HCT116 (cell line): Measurements from ENCODE around the gene KPNB1. TPM values are rescaled to one million over a fixed set of nuclear protein-coding genes. Genes with fewer than 3 reads are reported as not detected.

ENCODE experiments used
- ATAC-seq: fragments of 200-7000 bp; cut with Tn5 transposase; 2 replicates; pipeline ENCODE4 v1.9.1; 2020; ENCODE audit warnings: mild to moderate bottlenecking, moderate library complexity
- BruUV-seq: library from RNA; stranded (reverse); fragments of 400-500 nt; replicated peaks from 2 replicates; lab custom pipeline; 2021; lab: Mats Ljungman, UMichigan
- CTCF ChIA-PET: fragments of 300-600 bp; sonication (Branson Sonifier 250); formaldehyde crosslinking; loops from one replicate; lab custom pipeline; 2021; ENCODE audit warnings: antibody characterized with exemption; lab: Charles Lee
- POLR2A ChIA-PET: fragments of 300-600, 350-600 bp; sonication (Branson Sonifier 250); formaldehyde crosslinking; loops from one replicate; lab custom pipeline; 2021; ENCODE audit warnings: antibody characterized with exemption; lab: Charles Lee
- RAD21 ChIA-PET, 2 experiments: fragments of 300-600 bp; sonication (Branson Sonifier 250); formaldehyde crosslinking; loops; one replicate each; lab custom pipeline; 2023; ENCODE audit warnings: low total read pairs in 2 of 2; ENCODE audit not compliant: uncharacterized antibody in 2 of 2, unreplicated experiment in 2 of 2, low non-redundant PET in 1 of 2; lab: Charles Lee
- DNase-seq: peaks from one replicate; pipeline ENCODE4 v3.0.0-alpha.2; 2010; ENCODE audit warnings: low read depth, low spot score
- H2AFZ ChIP-seq: fragments of 200-600 bp; shearing (Covaris generic), sonication (generic); 2 replicates; pipeline ENCODE4 v1.6.1; 2017; ENCODE audit warnings: low read depth, mixed run types, mixed read lengths, antibody characterized with exemption, low read length; ENCODE audit not compliant: poor library complexity, severe bottlenecking
- H3K27ac ChIP-seq: 2 replicates; pipeline ENCODE4 v1.5.1; 2012; ENCODE audit warnings: low read depth, low read length
- H3K27me3 ChIP-seq: fragments of 200-600 bp; sonication (generic); 2 replicates; pipeline ENCODE4 v1.6.1; 2016; ENCODE audit warnings: mixed run types, low read length, mixed read lengths; ENCODE audit not compliant: insufficient read depth
- H3K36me3 ChIP-seq, 2 experiments: fragments of 200-500 bp in 1 of 2; fragments of 200-600 bp in 1 of 2; sonication (Bioruptor generic) in 1 of 2; sonication (generic) in 1 of 2; 2 replicates each; pipeline versions ENCODE4 v1.5.1 to v1.6.1; 2014 to 2016; ENCODE audit warnings: low read length in 2 of 2, inconsistent platforms in 1 of 2, mixed read lengths in 1 of 2, mixed run types in 1 of 2; ENCODE audit not compliant: insufficient read depth in 2 of 2, control insufficient read depth in 1 of 2
- H3K4me1 ChIP-seq, 2 experiments: fragments of 200-600 bp in 1 of 2; sonication (generic) in 1 of 2; 2 replicates each; pipeline versions ENCODE4 v1.5.1 to v1.6.1; 2012 to 2017; ENCODE audit warnings: low read length in 2 of 2, inconsistent platforms in 1 of 2, mild to moderate bottlenecking in 1 of 2, mixed read lengths in 1 of 2, mixed run types in 1 of 2, moderate library complexity in 1 of 2; ENCODE audit not compliant: insufficient read depth in 2 of 2, control insufficient read depth in 1 of 2
- H3K4me2 ChIP-seq: fragments of 200-600 bp; sonication (generic); 2 replicates; pipeline ENCODE4 v1.6.1; 2017; ENCODE audit warnings: mixed run types, low read length, mixed read lengths
- H3K4me3 ChIP-seq, 2 experiments: fragments of 200-600 bp in 1 of 2; sonication (generic) in 1 of 2; replicated peaks in 1 of 2; 2 replicates each; pipeline ENCODE4 v1.5.1; 2011 to 2016; ENCODE audit warnings: low read length in 2 of 2, control low read depth in 1 of 2, low read depth in 1 of 2, mild to moderate bottlenecking in 1 of 2, mixed read lengths in 1 of 2, mixed run types in 1 of 2
- H3K79me2 ChIP-seq: fragments of 200-600 bp; sonication (generic); 2 replicates; pipeline ENCODE4 v1.6.1; 2017; ENCODE audit warnings: mild to moderate bottlenecking, mixed run types, low read length, moderate library complexity, mixed read lengths; ENCODE audit not compliant: insufficient read depth
- H3K9ac ChIP-seq: fragments of 200-600 bp; sonication (generic); 2 replicates; pipeline ENCODE4 v1.6.1; 2016; ENCODE audit warnings: low read length, mixed read lengths
- H3K9me2 ChIP-seq: fragments of 200-600 bp; sonication (generic), shearing (Covaris generic); 2 replicates; pipeline ENCODE4 v1.6.1; 2017; ENCODE audit warnings: mixed run types, mild to moderate bottlenecking, moderate library complexity; ENCODE audit not compliant: insufficient read depth
- H3K9me3 ChIP-seq, 2 experiments: fragments of 200-500 bp in 1 of 2; fragments of 200-600 bp in 1 of 2; sonication (Bioruptor generic) in 1 of 2; sonication (generic) in 1 of 2; 2 replicates each; pipeline ENCODE4 v1.6.1; 2014 to 2017; ENCODE audit warnings: low read length in 2 of 2, mixed read lengths in 2 of 2, inconsistent platforms in 1 of 2, low read depth in 1 of 2, mild to moderate bottlenecking in 1 of 2, mixed run types in 1 of 2, moderate library complexity in 1 of 2; ENCODE audit not compliant: control insufficient read depth in 1 of 2, insufficient read depth in 1 of 2
- H4K20me1 ChIP-seq: fragments of 200-600 bp; sonication (generic), shearing (Covaris generic); 2 replicates; pipeline ENCODE4 v1.6.1; 2017; ENCODE audit warnings: mixed run types, mild to moderate bottlenecking, moderate library complexity; ENCODE audit not compliant: insufficient read depth
- CBX3 ChIP-seq: IDR thresholded peaks from 2 replicates; pipeline ENCODE4 v1.6.1; 2012; ENCODE audit warnings: low read depth
- CEBPB ChIP-seq: IDR thresholded peaks from 2 replicates; pipeline ENCODE4 v1.6.1; 2012; ENCODE audit warnings: low read depth
- EZH2phosphoT487 ChIP-seq: fragments of 200-600 bp; IDR thresholded peaks from 2 replicates; pipeline ENCODE4 v1.6.1; 2018; ENCODE audit warnings: antibody characterized with exemption, borderline replicate concordance
- FOSL1 ChIP-seq: IDR thresholded peaks from 2 replicates; pipeline ENCODE4 v1.6.1; 2012; ENCODE audit warnings: low read depth
- JUND ChIP-seq: IDR thresholded peaks from 2 replicates; pipeline ENCODE4 v1.6.1; 2012
- POLR2A ChIP-seq: IDR thresholded peaks from 2 replicates; pipeline ENCODE4 v1.7.0; 2011; ENCODE audit warnings: borderline replicate concordance; ENCODE audit not compliant: insufficient read depth, insufficient read length; ENCODE audit errors: extremely low read depth
- POLR2AphosphoS5 ChIP-seq: IDR thresholded peaks from 2 replicates; pipeline ENCODE4 v1.6.1; 2011; ENCODE audit warnings: mild to moderate bottlenecking, low read depth, low read length, moderate library complexity
- RAD21 ChIP-seq: IDR thresholded peaks from 2 replicates; pipeline ENCODE4 v1.6.1; 2012; ENCODE audit warnings: low read depth, mild to moderate bottlenecking
- SIN3A ChIP-seq: IDR thresholded peaks from 2 replicates; pipeline ENCODE4 v1.6.1; 2012; ENCODE audit warnings: low read depth
- SP1 ChIP-seq: IDR thresholded peaks from 2 replicates; pipeline ENCODE4 v1.6.1; 2012; ENCODE audit warnings: low read depth
- SRF ChIP-seq: IDR thresholded peaks from 2 replicates; pipeline ENCODE4 v1.6.1; 2012; ENCODE audit warnings: low read depth
- TCF7L2 ChIP-seq: IDR thresholded peaks from 2 replicates; pipeline ENCODE4 v1.7.0; 2011; ENCODE audit warnings: borderline replicate concordance, inconsistent platforms; ENCODE audit not compliant: insufficient read depth, insufficient read length; ENCODE audit errors: extremely low read depth
- YY1 ChIP-seq: IDR thresholded peaks from 2 replicates; pipeline ENCODE4 v1.6.1; 2011; ENCODE audit warnings: low read length, low read depth, moderate library complexity, mild to moderate bottlenecking; ENCODE audit not compliant: insufficient replicate concordance; ENCODE audit errors: extremely low read depth
- ZFX ChIP-seq: fragments of 450-650 bp; IDR thresholded peaks from 2 replicates; pipeline ENCODE4 v1.6.1; 2017
- ZNF274 ChIP-seq: fragments of 200-500 bp; sonication (Bioruptor generic); IDR thresholded peaks from 2 replicates; pipeline ENCODE4 v1.6.1; 2014; ENCODE audit warnings: mild to moderate bottlenecking, low read depth, low read length, inconsistent platforms
- intact Hi-C: fragments of 100-400 bp; cut with micrococcal nuclease; formaldehyde crosslinking; loops from 2 replicates; pipeline ENCODE4 v1.10.0; 2022
- total RNA-seq: library from RNA; stranded (reverse); gene quantifications from one replicate; pipeline ENCODE4 v1.2.1, GENCODE V29; 2021; ENCODE audit not compliant: unreplicated experiment
- TF ChIP-seq, protein P1 (sequence below): IDR thresholded peaks from 2 replicates; pipeline ENCODE4 v1.6.1; 2012
- TF ChIP-seq, protein P2 (sequence below): IDR thresholded peaks from 2 replicates; pipeline ENCODE4 v1.6.1; 2012
- TF ChIP-seq, protein P3 (sequence below): IDR thresholded peaks from 2 replicates; pipeline ENCODE4 v1.6.1; 2012; ENCODE audit warnings: low read depth
- TF ChIP-seq, protein P4 (sequence below): IDR thresholded peaks from 2 replicates; pipeline ENCODE4 v1.6.1; 2011; ENCODE audit warnings: mild to moderate bottlenecking, low read length, moderate library complexity; ENCODE audit not compliant: insufficient replicate concordance; ENCODE audit errors: extremely low read depth

Gene KPNB1
- total RNA-seq, 1 experiment from 2014 or later: 526 TPM

DNA sequence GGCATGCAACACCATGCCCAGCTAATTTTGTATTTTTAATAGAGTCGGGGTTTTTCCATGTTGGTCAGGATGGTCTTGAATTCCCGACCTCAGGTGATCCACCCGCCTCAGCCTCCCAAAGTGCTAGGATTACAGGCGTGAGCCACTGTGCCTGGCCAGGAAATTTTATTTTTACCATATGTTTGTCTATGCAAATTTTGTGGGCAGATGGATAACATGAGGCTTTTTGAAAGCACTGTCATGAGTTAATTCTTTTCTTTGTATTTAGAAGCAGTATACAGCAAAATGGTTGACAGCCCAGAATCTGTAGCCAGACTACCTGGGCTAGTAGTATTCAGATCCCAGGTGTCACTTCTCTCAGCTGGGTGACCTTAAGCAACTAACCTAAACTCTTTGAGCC, 8.5 kb upstream of the KPNB1 start:
- Histone ChIP-seq H3K9me2 (no peaks in the 10 kb centered on the region), H3K9me3 (no peaks in the 10 kb centered on the region), H3K36me3 (no peaks in the 10 kb centered on the region), H3K27ac (no peak overlapping the region), H3K27me3 (no peaks in the 10 kb centered on the region), H3K4me3 (no peak overlapping the region), H3K9ac (no peak overlapping the region), H2AFZ (no peak overlapping the region), H3K4me2 (no peak overlapping the region), H4K20me1 (no peaks in the 10 kb centered on the region), H3K79me2 (no peaks in the 10 kb centered on the region), H3K4me1 (no peaks in the 10 kb centered on the region)
- intact Hi-C loops: no loop called here
- no TSS peak for BruUV-seq
- DNase-seq (no peak), ATAC-seq (no peak)
- ChIA-PET RAD21 (no interaction called here), CTCF (no interaction called here), POLR2A (interaction anchor here (1.9 kb wide), 1 partner anchor 8 kb away, joined by 10 read pairs; the partner anchor contains the start of gene KPNB1)
- TF ChIP-seq POLR2A (no peak), JUND (no peak), RAD21 (no peak), SRF (no peak), CBX3 (no peak), ZNF274 (no peak), POLR2AphosphoS5 (no peak), EZH2phosphoT487 (no peak), ZFX (no peak), FOSL1 (no peak), TCF7L2 (no peak), YY1 (no peak), SIN3A (no peak), CEBPB (no peak), SP1 (no peak)
- TF ChIP-seq, protein P1, sequence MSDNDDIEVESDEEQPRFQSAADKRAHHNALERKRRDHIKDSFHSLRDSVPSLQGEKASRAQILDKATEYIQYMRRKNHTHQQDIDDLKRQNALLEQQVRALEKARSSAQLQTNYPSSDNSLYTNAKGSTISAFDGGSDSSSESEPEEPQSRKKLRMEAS: no peak
- TF ChIP-seq, protein P2, sequence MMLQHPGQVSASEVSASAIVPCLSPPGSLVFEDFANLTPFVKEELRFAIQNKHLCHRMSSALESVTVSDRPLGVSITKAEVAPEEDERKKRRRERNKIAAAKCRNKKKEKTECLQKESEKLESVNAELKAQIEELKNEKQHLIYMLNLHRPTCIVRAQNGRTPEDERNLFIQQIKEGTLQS: no peak
- TF ChIP-seq, protein P3, sequence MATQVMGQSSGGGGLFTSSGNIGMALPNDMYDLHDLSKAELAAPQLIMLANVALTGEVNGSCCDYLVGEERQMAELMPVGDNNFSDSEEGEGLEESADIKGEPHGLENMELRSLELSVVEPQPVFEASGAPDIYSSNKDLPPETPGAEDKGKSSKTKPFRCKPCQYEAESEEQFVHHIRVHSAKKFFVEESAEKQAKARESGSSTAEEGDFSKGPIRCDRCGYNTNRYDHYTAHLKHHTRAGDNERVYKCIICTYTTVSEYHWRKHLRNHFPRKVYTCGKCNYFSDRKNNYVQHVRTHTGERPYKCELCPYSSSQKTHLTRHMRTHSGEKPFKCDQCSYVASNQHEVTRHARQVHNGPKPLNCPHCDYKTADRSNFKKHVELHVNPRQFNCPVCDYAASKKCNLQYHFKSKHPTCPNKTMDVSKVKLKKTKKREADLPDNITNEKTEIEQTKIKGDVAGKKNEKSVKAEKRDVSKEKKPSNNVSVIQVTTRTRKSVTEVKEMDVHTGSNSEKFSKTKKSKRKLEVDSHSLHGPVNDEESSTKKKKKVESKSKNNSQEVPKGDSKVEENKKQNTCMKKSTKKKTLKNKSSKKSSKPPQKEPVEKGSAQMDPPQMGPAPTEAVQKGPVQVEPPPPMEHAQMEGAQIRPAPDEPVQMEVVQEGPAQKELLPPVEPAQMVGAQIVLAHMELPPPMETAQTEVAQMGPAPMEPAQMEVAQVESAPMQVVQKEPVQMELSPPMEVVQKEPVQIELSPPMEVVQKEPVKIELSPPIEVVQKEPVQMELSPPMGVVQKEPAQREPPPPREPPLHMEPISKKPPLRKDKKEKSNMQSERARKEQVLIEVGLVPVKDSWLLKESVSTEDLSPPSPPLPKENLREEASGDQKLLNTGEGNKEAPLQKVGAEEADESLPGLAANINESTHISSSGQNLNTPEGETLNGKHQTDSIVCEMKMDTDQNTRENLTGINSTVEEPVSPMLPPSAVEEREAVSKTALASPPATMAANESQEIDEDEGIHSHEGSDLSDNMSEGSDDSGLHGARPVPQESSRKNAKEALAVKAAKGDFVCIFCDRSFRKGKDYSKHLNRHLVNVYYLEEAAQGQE: no peak
- TF ChIP-seq, protein P4, sequence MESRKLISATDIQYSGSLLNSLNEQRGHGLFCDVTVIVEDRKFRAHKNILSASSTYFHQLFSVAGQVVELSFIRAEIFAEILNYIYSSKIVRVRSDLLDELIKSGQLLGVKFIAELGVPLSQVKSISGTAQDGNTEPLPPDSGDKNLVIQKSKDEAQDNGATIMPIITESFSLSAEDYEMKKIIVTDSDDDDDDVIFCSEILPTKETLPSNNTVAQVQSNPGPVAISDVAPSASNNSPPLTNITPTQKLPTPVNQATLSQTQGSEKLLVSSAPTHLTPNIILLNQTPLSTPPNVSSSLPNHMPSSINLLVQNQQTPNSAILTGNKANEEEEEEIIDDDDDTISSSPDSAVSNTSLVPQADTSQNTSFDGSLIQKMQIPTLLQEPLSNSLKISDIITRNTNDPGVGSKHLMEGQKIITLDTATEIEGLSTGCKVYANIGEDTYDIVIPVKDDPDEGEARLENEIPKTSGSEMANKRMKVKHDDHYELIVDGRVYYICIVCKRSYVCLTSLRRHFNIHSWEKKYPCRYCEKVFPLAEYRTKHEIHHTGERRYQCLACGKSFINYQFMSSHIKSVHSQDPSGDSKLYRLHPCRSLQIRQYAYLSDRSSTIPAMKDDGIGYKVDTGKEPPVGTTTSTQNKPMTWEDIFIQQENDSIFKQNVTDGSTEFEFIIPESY: no peak
